ENCODE data around the gene P2RX6.

The P2RX6 gene

GRCh38 chr22:21074102-21074715, 59.2 kb downstream of the P2RX6 start:
- DNase-seq (ENCODE audit: low read depth), result no peak

GRCh38 chr22:21075516-21076138, 60.7 kb downstream of the P2RX6 start:
- DNase-seq (ENCODE audit: low read depth), result no peak

GRCh38 chr22:21076912-21077625, 62.1 kb downstream of the P2RX6 start:
- no peak for DNase-seq (ENCODE audit: low read depth)

Data from stimulated activated CD8-positive, alpha-beta memory T cell treated with anti-CD3 and anti-CD28 coated beads, Interleukin-12 subunit alpha, Interleukin-12 subunit beta, amount 100 ng/mL, for 1 hour (primary cell).